Caco-2 (cell line): Measurements from ENCODE around the gene GOLGA8B. TPM values are rescaled to one million over a fixed set of nuclear protein-coding genes. Genes with fewer than 3 reads are reported as not detected.

Experiments used
- BruUV-seq: library from RNA; stranded (reverse); fragments of 400-500 nt; replicated peaks from 2 replicates; lab custom pipeline; 2021; lab: Mats Ljungman, UMichigan
- CTCF ChIA-PET: fragments of 300-600 bp; sonication (Branson Sonifier 250); formaldehyde crosslinking; loops from one replicate; lab custom pipeline; 2022; ENCODE audit warnings: antibody characterized with exemption; lab: Charles Lee
- POLR2A ChIA-PET: fragments of 300-600 bp; sonication (Branson Sonifier 250); formaldehyde crosslinking; loops from one replicate; lab custom pipeline; 2022; ENCODE audit warnings: antibody characterized with exemption; lab: Charles Lee
- DNase-seq, 2 experiments: peaks; one replicate each; pipeline versions ENCODE4 v3.0.0 to v3.0.0-alpha.2; 2020 to 2022
- H3K27me3 ChIP-seq: replicated peaks from 2 replicates; pipeline ENCODE4 v1.6.0; 2011; ENCODE audit warnings: low read length; ENCODE audit not compliant: control insufficient read depth, insufficient read depth
- H3K36me3 ChIP-seq: 2 replicates; pipeline ENCODE4 v1.5.1; 2011; ENCODE audit warnings: low read length; ENCODE audit not compliant: control insufficient read depth, insufficient read depth
- H3K4me1 ChIP-seq: fragments of 250-450 bp; sonication (Bioruptor Pico); 2 replicates; pipeline ENCODE4 v1.5.1; 2020; ENCODE audit warnings: mild to moderate bottlenecking
- H3K4me3 ChIP-seq: 2 replicates; pipeline ENCODE4 v1.5.1; 2011; ENCODE audit warnings: low read depth, mild to moderate bottlenecking, control low read depth, low read length
- H3K9me3 ChIP-seq: fragments of 250-450 bp; sonication (Bioruptor Pico); 2 replicates; pipeline ENCODE4 v1.5.1; 2020; ENCODE audit warnings: mild to moderate bottlenecking, moderate library complexity
- H3K27ac Mint-ChIP-seq: one replicate; pipeline ENCODE4 v1.8.0; 2022; ENCODE audit warnings: mixed read lengths; ENCODE audit not compliant: unreplicated experiment
- H3K27me3 Mint-ChIP-seq: one replicate; pipeline ENCODE4 v1.8.0; 2022; ENCODE audit warnings: mixed read lengths; ENCODE audit not compliant: insufficient read depth, unreplicated experiment
- H3K36me3 Mint-ChIP-seq: one replicate; pipeline ENCODE4 v1.8.0; 2022; ENCODE audit warnings: mild to moderate bottlenecking, mixed read lengths; ENCODE audit not compliant: insufficient read depth, unreplicated experiment
- H3K4me1 Mint-ChIP-seq: one replicate; pipeline ENCODE4 v1.8.0; 2022; ENCODE audit warnings: low read depth, mixed read lengths; ENCODE audit not compliant: unreplicated experiment
- H3K4me3 Mint-ChIP-seq: one replicate; pipeline ENCODE4 v1.8.0; 2022; ENCODE audit warnings: mild to moderate bottlenecking, moderate library complexity, mixed read lengths; ENCODE audit not compliant: unreplicated experiment
- H3K9me3 Mint-ChIP-seq: one replicate; pipeline ENCODE4 v1.8.0; 2022; ENCODE audit warnings: mixed read lengths; ENCODE audit not compliant: unreplicated experiment
- CTCF ChIP-seq, 2 experiments: fragments of 200-600 bp in 1 of 2; IDR thresholded peaks; 1 replicate in 1 of 2; 2 replicates in 1 of 2; pipeline versions ENCODE4 v1.5.1 to v1.8.0; 2011 to 2022; ENCODE audit warnings: antibody characterized with exemption in 1 of 2, control low read depth in 1 of 2, inconsistent platforms in 1 of 2, low read depth in 1 of 2, low read length in 1 of 2, mild to moderate bottlenecking in 1 of 2, moderate library complexity in 1 of 2; ENCODE audit not compliant: insufficient read depth in 1 of 2, severe bottlenecking in 1 of 2, unreplicated experiment in 1 of 2
- intact Hi-C: fragments of 100-400 bp; cut with micrococcal nuclease; formaldehyde crosslinking; loops from one replicate; pipeline ENCODE4 v1.10.0; 2022; ENCODE audit not compliant: unreplicated experiment
- total RNA-seq: library from RNA; stranded (reverse); gene quantifications from 2 replicates; pipeline ENCODE4 v1.2.3, GENCODE V29; 2022

GOLGA8B gene
- total RNA-seq, 1 experiment from 2014 or later: 52.3 TPM

- Histone ChIP-seq H3K4me3 (no peak overlapping the region), H3K27me3 (no peaks in the 10 kb centered on the region), H3K36me3 (no peaks in the 10 kb centered on the region), H3K4me1 (no peaks in the 10 kb centered on the region), H3K9me3 (no peaks in the 10 kb centered on the region)
- Mint-ChIP-seq H3K27me3 (peaks cover 20% of the 10 kb centered on the region), H3K9me3 (no peaks in the 10 kb centered on the region), H3K27ac (no peak overlapping the region), H3K4me1 (no peaks in the 10 kb centered on the region), H3K36me3 (no peaks in the 10 kb centered on the region), H3K4me3 (no peak overlapping the region)
- intact Hi-C loops: no loop called here
- no peak for DNase-seq
- BruUV-seq: no TSS peak
- ChIA-PET POLR2A (no interaction called here), CTCF (no interaction called here)
- no peak for TF ChIP-seq CTCF (IDR thresholded peaks at IDR 0.05; ENCODE audit: insufficient read depth in 1 of 2, low read depth in 1 of 2, low read length in 1 of 2, severe bottlenecking in 1 of 2, unreplicated experiment in 1 of 2)
Measured at GRCh38 chr15:34603095-34603494, 19.6 kb upstream of the GOLGA8B start.

- ChIA-PET POLR2A (no interaction called here), CTCF (no interaction called here)
- no peak for DNase-seq
- Mint-ChIP-seq H3K9me3 (no peaks in the 10 kb centered on the region), H3K27ac (no peak overlapping the region), H3K27me3 (peaks cover 19% of the 10 kb centered on the region), H3K36me3 (no peaks in the 10 kb centered on the region), H3K4me3 (no peak overlapping the region), H3K4me1 (no peaks in the 10 kb centered on the region)
- BruUV-seq: no TSS peak
- Histone ChIP-seq H3K9me3 (no peaks in the 10 kb centered on the region), H3K4me1 (no peaks in the 10 kb centered on the region), H3K27me3 (no peaks in the 10 kb centered on the region), H3K36me3 (no peaks in the 10 kb centered on the region), H3K4me3 (no peak overlapping the region)
- intact Hi-C loops: no loop called here
- no peak for TF ChIP-seq CTCF (IDR thresholded peaks at IDR 0.05; ENCODE audit: insufficient read depth in 1 of 2, low read depth in 1 of 2, low read length in 1 of 2, severe bottlenecking in 1 of 2, unreplicated experiment in 1 of 2)
Measured at GRCh38 chr15:34600923-34601322, 17.5 kb upstream of the GOLGA8B start.

- H3K27me3 Mint-ChIP-seq: peaks cover 17% of the 10 kb centered on the region
- H3K27ac Mint-ChIP-seq: no peak overlapping the region
- ChIA-PET POLR2A (no interaction called here), CTCF (no interaction called here)
- Histone ChIP-seq H3K36me3 (no peaks in the 10 kb centered on the region), H3K4me3 (no peak overlapping the region), H3K9me3 (no peaks in the 10 kb centered on the region), H3K27me3 (no peaks in the 10 kb centered on the region), H3K4me1 (no peaks in the 10 kb centered on the region)
- TF ChIP-seq CTCF (IDR thresholded peaks at IDR 0.05; ENCODE audit: insufficient read depth in 1 of 2, low read depth in 1 of 2, low read length in 1 of 2, severe bottlenecking in 1 of 2, unreplicated experiment in 1 of 2): no peak
- no peak overlapping the region for H3K4me3 Mint-ChIP-seq
- no peaks in the 10 kb centered on the region for H3K4me1 Mint-ChIP-seq
- intact Hi-C loops: no loop called here
- BruUV-seq: no TSS peak
- H3K36me3 Mint-ChIP-seq: no peaks in the 10 kb centered on the region
- no peaks in the 10 kb centered on the region for H3K9me3 Mint-ChIP-seq
- no peak for DNase-seq
Measured at GRCh38 chr15:34598799-34599585, 15.5 kb upstream of the GOLGA8B start.
